GM21529 (cell line): ENCODE measurements around the gene PTPRU.
"Not testable (repeated sequence)": the region's sequence is repeated elsewhere in the genome, so short reads cannot be mapped to it uniquely, and the experiment has no call there.

Source experiments
- ATAC-seq: cut with Tn5 transposase; IDR thresholded peaks from one replicate; pipeline ENCODE4 v1.9.1; 2021; ENCODE audit not compliant: unreplicated experiment

The PTPRU gene

GRCh38 chr1:29285771-29286170 lies 49.4 kb downstream of the PTPRU start:
- ATAC-seq: no peak

- no peak for ATAC-seq
Observed at GRCh38 chr1:29286194-29286767, 50.0 kb downstream of the PTPRU start.

GRCh38 chr1:29289493-29289892 lies 53.2 kb downstream of the PTPRU start:
- ATAC-seq: no peak

- no peak for ATAC-seq
Observed at GRCh38 chr1:29290414-29290985, 54.2 kb downstream of the PTPRU start.

- no peak for ATAC-seq
Observed at GRCh38 chr1:29291756-29292155, 55.4 kb downstream of the PTPRU start.

- ATAC-seq: no peak
Observed at GRCh38 chr1:29292344-29292743, 56.0 kb downstream of the PTPRU start.

- no peak for ATAC-seq
Observed at GRCh38 chr1:29297450-29297849, 61.1 kb downstream of the PTPRU start.

GRCh38 chr1:29298246-29298645 lies 61.9 kb downstream of the PTPRU start:
- ATAC-seq: no peak

- ATAC-seq: no peak
Observed at GRCh38 chr1:29299446-29299845, 63.1 kb downstream of the PTPRU start.

GRCh38 chr1:29301732-29302131 lies 65.4 kb downstream of the PTPRU start:
- not testable (repeated sequence) for ATAC-seq

GRCh38 chr1:29303201-29304024 lies 67.1 kb downstream of the PTPRU start:
- no peak for ATAC-seq

GRCh38 chr1:29304025-29304684 lies 67.8 kb downstream of the PTPRU start:
- ATAC-seq: no peak

- no peak for ATAC-seq
Observed at GRCh38 chr1:29305943-29306342, 69.6 kb downstream of the PTPRU start.

GRCh38 chr1:29306471-29307140 lies 70.3 kb downstream of the PTPRU start:
- ATAC-seq: no peak

GRCh38 chr1:29309075-29309474 lies 72.8 kb downstream of the PTPRU start:
- ATAC-seq: no peak

- no peak for ATAC-seq
Observed at GRCh38 chr1:29309621-29310020, 73.3 kb downstream of the PTPRU start.

- no peak for ATAC-seq
Observed at GRCh38 chr1:29310616-29311180, 74.4 kb downstream of the PTPRU start.

GRCh38 chr1:29311352-29312030 lies 75.2 kb downstream of the PTPRU start:
- no peak for ATAC-seq

- ATAC-seq: no peak
Observed at GRCh38 chr1:29312469-29313461, 76.4 kb downstream of the PTPRU start.
